Lower lobe of right lung (tissue), 2 donors: Measurements from ENCODE around the gene C2orf49. TPM values are rescaled to one million over a fixed set of nuclear protein-coding genes. Genes with fewer than 3 reads are reported as not detected.

Experiments used
- ATAC-seq, 2 donors: fragments of 200-7000 bp; cut with Tn5 transposase; one replicate each; pipeline ENCODE4 v1.9.1; 2020 to 2022; ENCODE audit warnings: mild to moderate bottlenecking in 2 of 2, moderate library complexity in 2 of 2
- DNase-seq: peaks from one replicate; pipeline ENCODE4 v3.0.0-alpha.2; 2020
- H3K27ac ChIP-seq: fragments of 200-600 bp; one replicate; pipeline ENCODE4 v1.8.0; 2022
- H3K27me3 ChIP-seq: fragments of 200-600 bp; one replicate; pipeline ENCODE4 v1.8.0; 2022; ENCODE audit warnings: low read depth
- H3K36me3 ChIP-seq: fragments of 200-600 bp; one replicate; pipeline ENCODE4 v1.8.0; 2022; ENCODE audit warnings: mild to moderate bottlenecking
- H3K4me1 ChIP-seq: fragments of 200-600 bp; one replicate; pipeline ENCODE4 v1.8.0; 2022
- H3K4me3 ChIP-seq: fragments of 200-600 bp; one replicate; pipeline ENCODE4 v1.8.0; 2022; ENCODE audit warnings: mild to moderate bottlenecking
- H3K9me3 ChIP-seq: fragments of 200-600 bp; one replicate; pipeline ENCODE4 v1.8.0; 2022
- intact Hi-C: fragments of 100-400 bp; cut with DNase I; formaldehyde crosslinking; loops from one replicate; pipeline ENCODE4 v1.11.0; 2022
- total RNA-seq: library from RNA; stranded (reverse); fragmentation: NEBNext Ultra II Directional; extraction: Animal tissue kit (Norgen Biotek cat#: 25700); gene quantifications from one replicate; pipeline ENCODE4 v1.2.1, GENCODE V29; 2021
- TF ChIP-seq, protein P1 (sequence below): fragments of 200-600 bp; IDR thresholded peaks from one replicate; pipeline ENCODE4 v1.8.0; 2022; ENCODE audit warnings: antibody characterized with exemption, mild to moderate bottlenecking
- donor health status: DM: no; HTN: yes; CAD: no; lungs with severe emphysema.

C2orf49 gene
- total RNA-seq, 1 donor from 2014 or later = 18.3 TPM

- no peaks in the 10 kb centered on the region for H3K27me3 ChIP-seq
- no peaks in the 10 kb centered on the region for H3K9me3 ChIP-seq
- H3K36me3 ChIP-seq = no peaks in the 10 kb centered on the region
- intact Hi-C loops = no loop called here
- H3K4me3 ChIP-seq = peak within 1 kb of the TSS; percentile 70
- peaks cover 21% of the 10 kb centered on the region for H3K4me1 ChIP-seq
- H3K27ac ChIP-seq = peak within 1 kb of the TSS; percentile 91
- DNase-seq (peak; percentile 69), ATAC-seq (peak; percentile 90 to 95)
- TF ChIP-seq, protein P1, sequence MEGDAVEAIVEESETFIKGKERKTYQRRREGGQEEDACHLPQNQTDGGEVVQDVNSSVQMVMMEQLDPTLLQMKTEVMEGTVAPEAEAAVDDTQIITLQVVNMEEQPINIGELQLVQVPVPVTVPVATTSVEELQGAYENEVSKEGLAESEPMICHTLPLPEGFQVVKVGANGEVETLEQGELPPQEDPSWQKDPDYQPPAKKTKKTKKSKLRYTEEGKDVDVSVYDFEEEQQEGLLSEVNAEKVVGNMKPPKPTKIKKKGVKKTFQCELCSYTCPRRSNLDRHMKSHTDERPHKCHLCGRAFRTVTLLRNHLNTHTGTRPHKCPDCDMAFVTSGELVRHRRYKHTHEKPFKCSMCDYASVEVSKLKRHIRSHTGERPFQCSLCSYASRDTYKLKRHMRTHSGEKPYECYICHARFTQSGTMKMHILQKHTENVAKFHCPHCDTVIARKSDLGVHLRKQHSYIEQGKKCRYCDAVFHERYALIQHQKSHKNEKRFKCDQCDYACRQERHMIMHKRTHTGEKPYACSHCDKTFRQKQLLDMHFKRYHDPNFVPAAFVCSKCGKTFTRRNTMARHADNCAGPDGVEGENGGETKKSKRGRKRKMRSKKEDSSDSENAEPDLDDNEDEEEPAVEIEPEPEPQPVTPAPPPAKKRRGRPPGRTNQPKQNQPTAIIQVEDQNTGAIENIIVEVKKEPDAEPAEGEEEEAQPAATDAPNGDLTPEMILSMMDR = no peak
These were observed 7.5 kb upstream of the C2orf49 start, which contains the start of gene TGFBRAP1 for GRCh38 chr2:105329561-105330495. Gene TGFBRAP1, minus strand, starts transcription at chr2:105329735. Its CDS starts 21,434 bp downstream, at chr2:105308301.

DNA sequence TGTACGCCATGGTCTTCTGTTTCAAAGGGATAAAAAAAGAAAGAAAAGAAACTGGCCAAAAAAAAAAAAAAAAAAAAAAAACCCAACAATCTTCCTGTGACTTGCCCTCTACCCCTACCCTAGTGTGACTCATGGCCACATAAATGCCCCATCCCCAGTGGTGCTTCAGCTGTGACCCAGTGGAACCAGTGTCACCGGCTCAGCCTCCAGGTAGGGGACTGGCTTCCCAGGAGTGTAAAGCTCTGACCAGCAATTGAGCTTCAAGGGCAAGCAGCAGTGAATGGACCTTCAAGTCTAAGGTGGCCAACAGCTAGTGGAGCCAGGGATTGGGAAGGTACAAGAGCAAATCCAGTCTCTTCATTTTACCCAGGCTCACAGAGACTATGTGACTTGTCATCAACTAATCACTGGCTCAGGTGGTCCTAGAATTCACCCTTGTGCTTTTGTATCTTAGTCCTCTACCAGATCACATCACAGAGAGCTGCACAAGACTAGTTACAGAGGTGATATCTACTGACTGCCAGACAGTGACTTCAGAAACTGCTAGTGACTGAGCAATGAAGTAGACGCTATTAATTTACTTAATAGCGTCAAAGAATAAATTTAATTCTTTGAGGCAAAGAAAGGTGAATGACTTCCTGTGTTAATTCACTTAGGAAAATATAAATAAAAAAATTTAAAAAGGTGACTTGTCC is 6.5 kb upstream of the C2orf49 start:
- peak overlapping the region; percentile 91 for H3K27ac ChIP-seq
- intact Hi-C loops = no loop called here
- no peaks in the 10 kb centered on the region for H3K36me3 ChIP-seq
- no peak for DNase-seq
- H3K9me3 ChIP-seq = no peaks in the 10 kb centered on the region
- H3K4me1 ChIP-seq = peaks cover 21% of the 10 kb centered on the region
- ATAC-seq = no peak
- no peak overlapping the region for H3K4me3 ChIP-seq
- no peaks in the 10 kb centered on the region for H3K27me3 ChIP-seq
- TF ChIP-seq, protein P1 = no peak

GRCh38 chr2:105334211-105334610 is 3.1 kb upstream of the C2orf49 start:
- TF ChIP-seq, protein P1 = no peak
- no peak for ATAC-seq
- no peak overlapping the region for H3K27ac ChIP-seq
- H3K36me3 ChIP-seq = no peaks in the 10 kb centered on the region
- no peaks in the 10 kb centered on the region for H3K9me3 ChIP-seq
- H3K27me3 ChIP-seq = no peaks in the 10 kb centered on the region
- H3K4me1 ChIP-seq = peaks cover 27% of the 10 kb centered on the region
- H3K4me3 ChIP-seq = no peak overlapping the region
- no peak for DNase-seq
- intact Hi-C loops = no loop called here

GRCh38 chr2:105335469-105335868 is 1.9 kb upstream of the C2orf49 start:
- H3K4me3 ChIP-seq = no peak overlapping the region
- H3K4me1 ChIP-seq = peaks cover 22% of the 10 kb centered on the region
- H3K27ac ChIP-seq = no peak overlapping the region
- no peaks in the 10 kb centered on the region for H3K9me3 ChIP-seq
- TF ChIP-seq, protein P1 = no peak
- intact Hi-C loops = no loop called here
- DNase-seq (no peak), ATAC-seq (no peak)
- no peaks in the 10 kb centered on the region for H3K27me3 ChIP-seq
- peaks cover 5% of the 10 kb centered on the region for H3K36me3 ChIP-seq

GRCh38 chr2:105336786-105337121 is 586 bp upstream of the C2orf49 start:
- DNase-seq (no peak), ATAC-seq (no peak)
- TF ChIP-seq, protein P1 = no peak
- Histone ChIP-seq H3K9me3 (no peaks in the 10 kb centered on the region), H3K27me3 (no peaks in the 10 kb centered on the region), H3K4me1 (peaks cover 18% of the 10 kb centered on the region), H3K36me3 (peaks cover 18% of the 10 kb centered on the region), H3K27ac (peak overlapping the region; percentile 96), H3K4me3 (peak overlapping the region; percentile 67)
- intact Hi-C loops = no loop called here
